ENCODE results near the gene KIF1B. TPM values are rescaled to one million over a fixed set of nuclear protein-coding genes. Genes with fewer than 3 reads are reported as not detected.

KIF1B gene
- total and polyA plus RNA-seq, 7 donors = 31.8 to 391 (median 326) TPM

- no peak overlapping the region for H3K27ac ChIP-seq
- WGBS, 3 donors = 50 to 56% (median 51%) methylated on average over 4 of the region's 4 CpGs
- no peak for DNase-seq
- TF ChIP-seq CTCF (IDR thresholded peaks at IDR 0.05) = no peak
- H3K27me3 ChIP-seq (ENCODE audit: insufficient read depth in 3 of 3, low read length in 2 of 3) = no peaks in the 10 kb centered on the region
- no peaks in the 10 kb centered on the region for H3K9me3 ChIP-seq
- no peaks in the 10 kb centered on the region for H3K4me1 ChIP-seq
- no peak overlapping the region for H3K4me3 ChIP-seq
- peak in 1 of 4 donors; percentile 20 for ATAC-seq
- no peaks in the 10 kb centered on the region for H3K36me3 ChIP-seq (ENCODE audit: insufficient read depth in 1 of 2, low read depth in 1 of 2)
- intact Hi-C loops (cut with DNase I) = no loop called here
These were observed 20.7 kb upstream of the KIF1B start for GRCh38 chr1:10189659-10190058.

GRCh38 chr1:10192263-10192662 is 18.1 kb upstream of the KIF1B start:
- 76 to 81% (median 80%) methylated on average over 5 of the region's 5 CpGs for WGBS, 3 donors
- ATAC-seq (peak in 1 of 4 donors; percentile 27), DNase-seq (no peak)
- TF ChIP-seq CTCF (IDR thresholded peaks at IDR 0.05) = no peak
- Histone ChIP-seq H3K36me3 (ENCODE audit: insufficient read depth in 1 of 2, low read depth in 1 of 2) (no peaks in the 10 kb centered on the region), H3K9me3 (no peaks in the 10 kb centered on the region), H3K27me3 (ENCODE audit: insufficient read depth in 3 of 3, low read length in 2 of 3) (no peaks in the 10 kb centered on the region), H3K4me3 (no peak overlapping the region), H3K27ac (no peak overlapping the region), H3K4me1 (no peaks in the 10 kb centered on the region)
- intact Hi-C loops (cut with DNase I) = no loop called here

GRCh38 chr1:10193288-10193687 is 17.1 kb upstream of the KIF1B start:
- TF ChIP-seq CTCF (IDR thresholded peaks at IDR 0.05) = no peak
- DNase-seq (no peak), ATAC-seq (peak in 2 of 4 donors; percentile 39 to 69)
- no peak overlapping the region for H3K27ac ChIP-seq
- H3K36me3 ChIP-seq (ENCODE audit: insufficient read depth in 1 of 2, low read depth in 1 of 2) = no peaks in the 10 kb centered on the region
- H3K27me3 ChIP-seq (ENCODE audit: insufficient read depth in 3 of 3, low read length in 2 of 3) = no peaks in the 10 kb centered on the region
- H3K9me3 ChIP-seq = no peaks in the 10 kb centered on the region
- intact Hi-C loops (cut with DNase I) = no loop called here
- no peaks in the 10 kb centered on the region for H3K4me1 ChIP-seq
- H3K4me3 ChIP-seq = no peak overlapping the region
- 38 to 48% (median 40%) methylated on average over 6 of the region's 6 CpGs for WGBS, 3 donors

- Histone ChIP-seq H3K9me3 (no peaks in the 10 kb centered on the region), H3K36me3 (ENCODE audit: insufficient read depth in 1 of 2, low read depth in 1 of 2) (no peaks in the 10 kb centered on the region), H3K4me3 (no peak overlapping the region), H3K27ac (no peak overlapping the region), H3K27me3 (ENCODE audit: insufficient read depth in 3 of 3, low read length in 2 of 3) (no peaks in the 10 kb centered on the region), H3K4me1 (peaks cover 2% of the 10 kb centered on the region)
- ATAC-seq (no peak), DNase-seq (no peak)
- no peak for TF ChIP-seq CTCF (IDR thresholded peaks at IDR 0.05)
- intact Hi-C loops (cut with DNase I) = no loop called here
- WGBS, 3 donors = 85 to 93% (median 91%) methylated on average over 5 to 6 of the region's 6 CpGs
These were observed 14.8 kb upstream of the KIF1B start for GRCh38 chr1:10195570-10195969.

GRCh38 chr1:10196976-10197375 is 13.4 kb upstream of the KIF1B start:
- Histone ChIP-seq H3K27me3 (ENCODE audit: insufficient read depth in 3 of 3, low read length in 2 of 3) (no peaks in the 10 kb centered on the region), H3K4me1 (peaks cover 5% of the 10 kb centered on the region), H3K27ac (no peak overlapping the region), H3K36me3 (ENCODE audit: insufficient read depth in 1 of 2, low read depth in 1 of 2) (no peaks in the 10 kb centered on the region), H3K9me3 (no peaks in the 10 kb centered on the region), H3K4me3 (no peak overlapping the region)
- no peak for TF ChIP-seq CTCF (IDR thresholded peaks at IDR 0.05)
- ATAC-seq = no peak
- DNase-seq = no peak
- intact Hi-C loops (cut with DNase I) = no loop called here
- 63 to 68% (median 68%) methylated on average over 3 of the region's 3 CpGs for WGBS, 3 donors
